Cardiac fibroblast (primary cell): ENCODE data around the gene TMEM121.

Experiments
- DNase-seq, 2 donors: peaks; one replicate each; pipeline versions ENCODE4 v3.0.0 to v3.0.0-alpha.2; 2010; ENCODE audit warnings: low read depth in 2 of 2
- H3K4me3 ChIP-seq, 2 donors: replicated peaks in 1 of 2; 1 replicate in 1 of 2; 2 replicates in 1 of 2; pipeline ENCODE4 v1.5.1; 2011; ENCODE audit warnings: low read depth in 2 of 2, low read length in 2 of 2, mild to moderate bottlenecking in 2 of 2, moderate library complexity in 1 of 2
- CTCF ChIP-seq: IDR thresholded peaks from one replicate; pipeline ENCODE4 v1.5.1; 2011; ENCODE audit warnings: low read depth, mild to moderate bottlenecking, low read length, inconsistent platforms

The TMEM121 gene

GRCh38 chr14:105484069-105484996 lies 42.0 kb upstream of the TMEM121 start:
- peak; percentile 36 to 48 for DNase-seq
- no peak overlapping the region for H3K4me3 ChIP-seq
- no peak for TF ChIP-seq CTCF

- TF ChIP-seq CTCF, result no peak
- no peak overlapping the region for H3K4me3 ChIP-seq
- no peak for DNase-seq
These were observed 41.4 kb upstream of the TMEM121 start for GRCh38 chr14:105484997-105485393.

GRCh38 chr14:105485739-105486162 lies 40.6 kb upstream of the TMEM121 start:
- no peak for DNase-seq
- H3K4me3 ChIP-seq, result no peak overlapping the region
- no peak for TF ChIP-seq CTCF

GRCh38 chr14:105486163-105486973 lies 40.0 kb upstream of the TMEM121 start, which contains the start of gene CRIP1:
TSS of gene CRIP1 (plus strand) at chr14:105486886. CDS start at chr14:105487260, 374 bp downstream.
- no peak for DNase-seq
- TF ChIP-seq CTCF, result no peak
- H3K4me3 ChIP-seq, result peak within 1 kb of the TSS in 1 of 2 donors; percentile 10

GRCh38 chr14:105486974-105487448 lies 39.4 kb upstream of the TMEM121 start:
- TF ChIP-seq CTCF, result no peak
- no peak for DNase-seq
- H3K4me3 ChIP-seq, result peak overlapping the region in 1 of 2 donors; percentile 10

GRCh38 chr14:105487449-105487985 lies 38.9 kb upstream of the TMEM121 start:
- no peak for TF ChIP-seq CTCF
- no peak for DNase-seq
- peak overlapping the region in 1 of 2 donors; percentile 10 for H3K4me3 ChIP-seq
